ENCODE results near the gene POGZ. TPM values are rescaled to one million over a fixed set of nuclear protein-coding genes. Genes with fewer than 3 reads are reported as not detected.

Gene POGZ
- total and polyA plus RNA-seq, 2 of the 4 experiments (the other 2 are of a cell fraction): 20.8 to 33.5 TPM

GRCh38 chr1:151407304-151407703 is 52.0 kb downstream of the POGZ start:
- H3K9ac ChIP-seq (ENCODE audit: low read depth, low read length): no peak overlapping the region
- CTCF ChIA-PET: no interaction called here
- H3K14ac ChIP-seq (replicated peaks; ENCODE audit: low read depth, low read length): no peak overlapping the region
- H2AK9ac ChIP-seq (replicated peaks; ENCODE audit: low read depth, low read length, poor library complexity): no peak overlapping the region
- no peak overlapping the region for H2AK5ac ChIP-seq (ENCODE audit: low read depth, low read length)
- H2AFZ ChIP-seq (replicated peaks; ENCODE audit: low read length, poor library complexity): no peak overlapping the region
- POLR2A ChIA-PET (ENCODE audit: unreplicated experiment): no interaction called here
- BruUV-seq (replicated peaks): no TSS peak
- H4K5ac ChIP-seq (ENCODE audit: low read depth, low read length): no peak overlapping the region
- peaks cover 0 to 35% of the 10 kb centered on the region in 2 experiments; a peak in 3 of 4 replicates for H3K79me1 ChIP-seq (ENCODE audit: low read depth in 1 of 2, low read length in 2 of 2)
- H3K27ac ChIP-seq (ENCODE audit: insufficient read depth, low read length): no peak overlapping the region
- H2BK20ac ChIP-seq (ENCODE audit: low read depth, low read length): no peak overlapping the region
- no peak overlapping the region for H3K4me2 ChIP-seq (ENCODE audit: low read depth, low read length)
- H3K18ac ChIP-seq (ENCODE audit: low read depth, low read length): no peak overlapping the region
- H4K8ac ChIP-seq (ENCODE audit: low read depth in 2 of 2, low read length in 2 of 2): no peak overlapping the region
- peaks cover 10% of the 10 kb centered on the region; the same call in 1 of the 2 replicates for H4K20me1 ChIP-seq (ENCODE audit: insufficient read depth, low read length)
- no peak overlapping the region for H2BK5ac ChIP-seq (ENCODE audit: low read depth, low read length, poor library complexity, severe bottlenecking)
- in situ Hi-C loops (cut with MboI; ENCODE audit: low sequenced_read_pairs) (loop anchor here (10.0 kb wide), 2 partner anchors 103 to 213 kb away; partner anchors contain the start of genes PIP5K1A and VPS72), intact Hi-C loops (cut with micrococcal nuclease) (no loop called here), dilution Hi-C loops (cut with HindIII; ENCODE audit: low sequenced_read_pairs, unreplicated experiment) (no loop called here)
- H3K9me3 ChIP-seq (ENCODE audit: control insufficient read depth, insufficient read depth, low read length): no peaks in the 10 kb centered on the region
- ATAC-seq (ENCODE audit: low read depth) (no peak), DNase-seq (no peak)
- no peak overlapping the region for H3K23ac ChIP-seq (ENCODE audit: low read depth, low read length)
- peaks cover 11% of the 10 kb centered on the region; the same call in 1 of the 2 replicates for H3K9me1 ChIP-seq (ENCODE audit: insufficient read depth, low read length)
- no peak overlapping the region for H2BK120ac ChIP-seq (ENCODE audit: low read depth, low read length)
- H3K4ac ChIP-seq (ENCODE audit: low read depth, low read length): no peak overlapping the region
- H4K91ac ChIP-seq (ENCODE audit: insufficient read depth, low read depth, low read length): no peak overlapping the region
- TF ChIP-seq CTCF (conservative IDR thresholded peaks at IDR 0.05; ENCODE audit: low read depth, low read length) (no peak), BHLHE40 (IDR thresholded peaks at IDR 0.05; ENCODE audit: low read depth, low read length) (no peak), MAFK (IDR thresholded peaks at IDR 0.05; ENCODE audit: low read depth, low read length) (no peak), MXI1 (IDR thresholded peaks at IDR 0.05; ENCODE audit: borderline replicate concordance, low read depth, low read length) (no peak), ELK1 (IDR thresholded peaks at IDR 0.05; ENCODE audit: borderline replicate concordance, low read depth, low read length) (no peak), RCOR1 (IDR thresholded peaks at IDR 0.05; ENCODE audit: insufficient replicate concordance, low read length) (no peak), RAD21 (IDR thresholded peaks at IDR 0.05; ENCODE audit: low read length) (no peak), POLR2A (IDR thresholded peaks at IDR 0.05; ENCODE audit: low read depth, low read length) (no peak), MAZ (IDR thresholded peaks at IDR 0.05; ENCODE audit: borderline replicate concordance, low read depth, low read length) (no peak), CEBPB (IDR thresholded peaks at IDR 0.05; ENCODE audit: low read depth, low read length) (no peak), FOS (IDR thresholded peaks at IDR 0.05; ENCODE audit: low read depth, low read length) (no peak), RFX5 (IDR thresholded peaks at IDR 0.05; ENCODE audit: low read depth, low read length) (no peak)
- H3K36me3 ChIP-seq (ENCODE audit: control insufficient read depth, insufficient read depth, low read length): peaks cover 61% of the 10 kb centered on the region
- no peak overlapping the region for H3K4me3 ChIP-seq (ENCODE audit: insufficient read depth, low read depth, low read length)
- H2BK15ac ChIP-seq (ENCODE audit: low read depth, low read length): no peak overlapping the region
- H3K56ac ChIP-seq (ENCODE audit: extremely low read depth, insufficient read depth, low read length): no peak overlapping the region
- whole genome bisulfite sequencing, 2 experiments (ENCODE audit: extremely low coverage in 2 of 2, insufficient read length in 1 of 2): no CpG with 5 or more reads among the region's 3 CpGs
- H3K4me1 ChIP-seq (ENCODE audit: control insufficient read depth, insufficient read depth, low read length): no peaks in the 10 kb centered on the region
- H3K27me3 ChIP-seq (ENCODE audit: control insufficient read depth, insufficient read depth, low read length): no peaks in the 10 kb centered on the region

All from IMR-90 (cell line).